Neural progenitor cell (in vitro differentiated cells): ENCODE results near the gene GHR.

ENCODE experiments used
- CTCF ChIP-seq: fragments of 200-600 bp; sonication (generic); IDR thresholded peaks from 2 replicates; pipeline ENCODE4 v1.5.1; 2017; ENCODE audit warnings: antibody characterized with exemption, mild to moderate bottlenecking
- EZH2 ChIP-seq: fragments of 200-600 bp; sonication (generic); IDR thresholded peaks from 2 replicates; pipeline ENCODE4 v1.6.1; 2017; ENCODE audit warnings: antibody characterized with exemption, mild to moderate bottlenecking, moderate library complexity

GRCh38 chr5:42467572-42467971 is 44.3 kb downstream of the GHR start:
- TF ChIP-seq CTCF (no peak), EZH2 (no peak)
